Hepatocyte (in vitro differentiated cells): ENCODE results near the gene MCM6.

Experiments
- CTCF ChIP-seq: fragments of 200-600 bp; sonication (generic); IDR thresholded peaks from 2 replicates; pipeline ENCODE4 v1.5.1; 2016; ENCODE audit warnings: antibody characterized with exemption, mild to moderate bottlenecking; ENCODE audit not compliant: poor library complexity
- EZH2phosphoT487 ChIP-seq: fragments of 200-600 bp; sonication (generic); IDR thresholded peaks from one replicate; pipeline ENCODE4 v1.6.1; 2018; ENCODE audit warnings: antibody characterized with exemption, mild to moderate bottlenecking, low read depth, moderate library complexity; ENCODE audit not compliant: unreplicated experiment, severe bottlenecking

DNA sequence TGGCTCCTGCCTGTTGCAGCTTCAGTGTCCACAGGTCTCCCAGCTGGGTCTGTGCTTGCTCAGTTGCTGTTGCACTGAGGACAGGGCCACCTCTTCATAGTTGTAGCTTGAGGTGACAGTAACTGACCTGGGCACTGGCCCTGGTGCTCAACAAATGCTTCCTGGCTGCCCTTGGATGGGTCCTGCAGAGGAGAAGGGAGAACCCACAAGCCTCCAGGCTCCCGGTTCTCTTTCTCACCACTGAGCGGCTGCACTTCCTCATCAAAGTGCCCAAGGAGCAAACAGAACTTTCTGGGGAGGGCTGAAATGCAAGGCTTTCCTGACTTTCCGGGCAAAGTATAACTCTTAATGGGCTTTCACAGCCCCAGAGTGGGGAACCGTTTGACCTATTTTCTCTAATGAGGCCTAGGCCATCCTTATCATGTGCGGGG is 78.0 kb downstream of the MCM6 start:
- TF ChIP-seq EZH2phosphoT487, result no peak
- TF ChIP-seq CTCF, result no peak
